NCI-H1105 (cell line): ENCODE data around the gene ILRUN.
"Not testable (repeated sequence)": the region's sequence is repeated elsewhere in the genome, so short reads cannot be mapped to it uniquely, and the experiment has no call there.

Experiments
- DNase-seq: peaks from one replicate; lab custom pipeline; 2025; lab: John Stamatoyannopoulos, UW

Gene ILRUN

DNA sequence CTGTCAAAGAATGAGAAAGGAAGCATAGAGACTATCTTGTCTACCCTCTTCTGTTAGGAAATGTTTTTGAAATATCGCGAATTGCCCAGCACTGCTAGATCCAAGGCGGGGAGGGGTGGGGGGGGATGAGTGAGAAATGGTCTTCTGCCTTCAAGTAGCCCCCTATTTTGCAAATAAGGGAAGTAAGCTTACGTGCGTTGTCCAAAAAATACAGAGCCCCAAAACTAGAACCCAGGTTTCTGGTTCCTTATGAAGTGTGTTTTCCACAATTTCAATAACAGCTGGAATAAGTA lies 923 bp upstream of the ILRUN start:
- no peak for DNase-seq

DNA sequence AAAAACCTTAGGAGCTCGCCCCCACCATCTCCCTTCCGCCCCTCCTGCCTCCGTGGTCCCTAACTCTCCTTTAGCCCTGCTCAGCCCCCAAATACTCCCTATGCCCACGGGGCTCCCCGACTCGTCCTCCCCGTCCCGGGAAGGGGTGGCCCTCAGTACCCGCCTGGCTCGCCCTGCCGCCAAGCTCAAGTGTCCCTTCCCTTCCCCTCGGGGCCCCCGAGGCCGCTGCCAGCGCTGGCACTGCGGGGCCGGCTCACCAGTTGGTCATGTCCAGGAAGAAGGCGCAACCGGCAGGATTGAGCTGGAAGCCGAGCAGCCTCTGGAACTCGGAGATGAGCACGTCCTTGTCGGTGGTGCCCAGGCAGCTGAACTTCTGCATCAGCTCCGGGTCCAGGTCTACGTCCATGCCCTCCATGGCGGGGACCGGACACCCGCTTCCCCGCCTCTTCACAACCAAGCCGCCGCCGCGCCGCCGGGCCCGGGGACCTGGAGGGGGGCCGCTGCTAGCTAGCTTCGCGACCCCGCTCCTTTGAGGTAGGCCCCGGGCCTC lies 303 bp downstream of the ILRUN start:
- no peak for DNase-seq

DNA sequence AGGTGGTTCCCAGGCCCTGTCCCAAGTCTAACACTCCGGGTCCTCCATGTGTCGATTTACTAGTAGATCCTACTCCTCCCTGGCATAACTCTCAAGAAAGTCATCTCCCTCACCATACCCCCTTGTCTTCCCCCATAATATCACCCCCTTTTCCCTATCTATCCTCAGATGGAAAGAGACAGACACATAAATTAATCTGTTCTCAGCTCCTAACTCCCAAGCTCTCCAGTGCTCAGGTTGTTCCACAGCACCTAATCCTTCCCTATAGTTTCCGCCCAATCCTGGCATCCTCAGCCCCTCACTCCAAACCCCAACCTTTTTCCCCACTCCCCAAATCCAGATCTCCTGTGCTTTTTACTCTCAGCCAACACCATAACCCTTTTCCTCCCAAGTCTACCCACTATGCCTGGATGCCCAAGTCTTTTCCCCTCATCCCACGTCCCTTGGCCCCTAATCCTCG lies 808 bp downstream of the ILRUN start:
- no peak for DNase-seq

DNA sequence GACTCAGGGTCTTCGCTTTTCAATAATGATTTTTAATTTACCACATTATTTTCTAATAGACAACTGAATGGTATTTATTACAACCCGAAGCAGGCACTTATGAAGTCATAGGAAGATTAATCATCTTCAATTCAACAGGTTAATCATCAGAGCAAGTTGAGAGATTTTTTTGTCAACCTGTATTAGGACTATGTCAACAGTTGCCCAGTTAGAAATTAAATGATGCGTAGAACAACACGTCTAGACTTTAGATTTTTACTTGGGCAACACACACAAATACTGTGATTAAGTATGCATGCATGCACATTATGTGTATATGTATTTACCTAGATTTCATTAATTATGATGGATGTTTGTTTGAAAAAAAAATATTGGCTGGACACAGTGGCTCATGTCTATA lies 4.3 kb downstream of the ILRUN start:
- DNase-seq, result no peak

DNA sequence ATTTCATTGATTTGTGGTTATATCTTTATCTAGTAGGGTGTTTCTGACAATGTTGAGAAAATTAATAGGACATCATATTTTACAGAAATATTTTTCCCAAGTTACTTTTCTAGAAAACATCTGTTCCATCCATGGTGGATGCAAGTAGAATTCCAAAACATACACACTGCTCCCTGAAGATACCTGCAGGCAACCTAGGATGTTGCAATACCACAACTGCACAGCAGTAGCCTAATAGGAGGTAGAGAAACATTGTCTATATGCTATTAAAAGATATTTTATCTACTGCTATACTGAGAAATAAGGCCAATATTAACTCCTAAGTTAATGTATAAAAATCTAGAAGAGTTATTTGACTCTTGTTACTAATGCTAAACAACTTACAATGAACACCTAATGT lies 6.8 kb downstream of the ILRUN start:
- no peak for DNase-seq

DNA sequence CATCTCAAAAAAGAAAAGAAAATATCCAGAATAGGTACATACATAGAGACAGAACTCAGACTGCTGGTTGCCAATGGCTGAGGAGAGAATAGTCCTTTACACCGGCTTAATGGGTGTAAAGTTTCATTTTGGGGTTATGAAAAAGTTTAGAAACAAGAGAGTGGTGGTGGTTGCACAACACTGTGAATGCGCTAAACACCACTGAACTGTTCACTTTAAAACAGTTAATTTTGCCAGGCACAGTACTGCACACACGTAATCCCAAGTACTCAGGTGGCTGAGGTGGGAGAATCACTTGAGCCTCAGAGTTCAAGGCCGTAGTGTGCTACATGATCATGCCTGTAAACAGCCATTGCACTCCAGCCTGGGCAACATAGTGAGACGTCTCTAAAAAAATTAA lies 7.6 kb downstream of the ILRUN start:
- no peak for DNase-seq

DNA sequence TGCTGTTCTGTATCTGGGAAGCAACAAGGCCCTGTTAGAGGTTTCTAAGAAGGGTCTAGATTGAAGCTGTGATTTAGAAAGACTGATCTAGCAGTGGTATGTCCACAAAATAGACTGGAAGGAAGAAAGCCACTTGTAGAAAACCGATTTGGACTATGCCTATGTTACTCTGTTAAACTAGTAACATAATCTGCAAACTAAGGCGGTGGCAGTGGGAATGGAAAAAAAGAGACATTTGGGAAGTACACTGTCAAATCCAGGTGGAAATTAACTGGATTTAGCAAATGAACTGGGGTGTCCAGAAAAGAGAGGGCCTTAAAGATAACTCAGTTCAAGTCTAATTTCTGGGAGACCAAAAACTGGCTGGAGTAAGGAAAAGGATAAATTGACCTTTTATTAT lies 11.6 kb downstream of the ILRUN start:
- DNase-seq, result no peak

DNA sequence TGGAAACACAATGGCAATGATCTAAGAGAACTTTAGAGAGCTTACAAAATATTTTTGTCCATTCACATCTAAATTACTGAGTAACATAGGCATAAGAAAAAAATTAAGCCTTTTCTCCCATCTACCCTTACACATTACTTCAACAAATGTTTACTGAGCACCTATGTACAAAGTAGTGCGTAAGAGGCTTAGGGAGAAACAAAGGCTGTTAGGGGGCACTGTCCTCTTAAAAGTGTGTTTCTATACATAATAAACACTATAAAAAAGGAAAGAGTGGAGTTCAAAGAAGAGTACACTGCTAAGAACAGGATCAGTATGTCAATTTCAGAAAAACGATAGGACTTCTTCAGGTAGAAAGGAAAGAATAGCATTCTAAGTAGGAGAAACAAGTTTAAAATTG lies 12.2 kb downstream of the ILRUN start:
- no peak for DNase-seq

DNA sequence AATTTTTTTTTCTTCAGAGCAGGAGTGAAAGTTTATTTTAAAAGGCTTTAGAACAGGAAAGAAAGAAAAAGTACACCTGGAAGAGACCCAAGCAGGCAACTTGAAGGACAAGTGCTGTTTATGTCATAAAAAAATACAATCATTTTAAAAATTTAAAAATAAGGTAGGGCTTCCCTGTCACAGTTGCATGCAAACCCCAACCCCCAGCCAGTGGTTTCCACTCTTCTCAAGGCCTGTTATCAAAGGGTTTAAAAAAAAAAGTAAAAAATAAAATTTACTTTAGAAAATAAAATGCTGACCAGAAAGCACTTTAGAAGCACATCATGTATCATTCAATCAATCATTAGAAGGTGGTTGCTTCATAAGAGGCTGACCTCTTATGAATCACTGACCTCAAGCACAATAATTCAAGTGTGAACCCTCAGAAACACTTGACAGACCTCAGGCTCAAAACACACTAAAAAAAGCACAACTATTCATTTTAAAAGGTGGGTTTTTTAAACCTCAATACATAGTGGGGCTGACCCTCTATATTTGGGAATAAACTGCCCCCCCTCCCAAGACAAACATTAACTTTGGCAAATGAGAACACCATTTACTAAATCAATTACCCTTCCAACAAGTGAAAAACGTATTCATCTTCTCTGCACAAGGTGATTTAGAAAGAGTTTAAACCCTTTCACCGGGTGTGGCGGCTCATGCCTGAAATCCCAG lies 15.6 kb downstream of the ILRUN start:
- DNase-seq, result no peak

DNA sequence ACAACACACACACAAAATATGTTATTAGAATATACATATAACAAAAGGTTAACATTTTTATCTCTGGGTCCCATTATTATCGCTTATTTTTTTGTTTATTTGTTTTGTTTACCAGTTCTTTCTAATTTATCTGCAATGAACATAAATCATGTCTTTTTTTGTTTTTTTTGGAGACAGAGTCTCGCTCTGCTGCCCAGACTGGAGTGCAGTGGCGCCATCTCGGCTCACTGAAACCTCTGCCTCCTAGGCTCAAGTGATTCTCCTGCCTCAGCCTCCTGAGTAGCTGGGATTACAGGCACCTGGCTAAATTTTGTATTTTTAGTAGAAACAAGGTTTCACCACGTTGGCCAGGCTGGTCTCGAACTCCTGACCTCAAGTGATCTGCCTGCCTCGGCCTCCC lies 16.3 kb downstream of the ILRUN start:
- not testable (repeated sequence) for DNase-seq

DNA sequence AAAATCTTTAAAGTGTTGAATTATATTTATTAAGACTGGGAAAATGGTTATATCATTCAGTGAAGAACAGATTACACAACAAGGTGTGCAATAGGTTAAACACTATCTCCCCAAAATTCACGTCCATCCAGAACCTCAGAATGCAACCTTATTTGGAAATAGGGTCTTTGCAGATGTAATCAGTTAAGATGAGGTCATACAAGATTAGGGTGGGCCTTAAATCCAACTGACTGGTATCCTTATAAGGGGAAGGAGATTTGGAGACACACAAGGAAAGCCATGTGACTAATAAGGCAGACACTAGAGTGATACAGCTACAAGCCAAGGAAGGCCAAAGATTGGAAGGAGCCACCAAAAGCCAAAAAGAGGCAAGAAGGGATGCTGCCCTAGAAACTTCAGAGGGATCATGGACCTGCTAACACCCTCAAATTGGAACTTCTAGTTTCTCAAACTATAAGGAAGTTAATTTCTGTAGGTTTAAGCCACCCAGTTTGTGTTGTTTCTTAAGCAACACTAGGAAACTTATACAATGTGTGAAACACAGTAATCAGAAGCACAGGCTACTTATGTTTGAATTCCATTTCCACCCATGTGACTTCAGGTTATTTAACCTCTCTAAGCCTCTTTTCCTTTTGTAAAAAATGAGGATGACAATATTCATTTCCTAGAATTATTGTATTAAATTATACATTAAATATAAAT lies 16.9 kb downstream of the ILRUN start:
- DNase-seq, result no peak

DNA sequence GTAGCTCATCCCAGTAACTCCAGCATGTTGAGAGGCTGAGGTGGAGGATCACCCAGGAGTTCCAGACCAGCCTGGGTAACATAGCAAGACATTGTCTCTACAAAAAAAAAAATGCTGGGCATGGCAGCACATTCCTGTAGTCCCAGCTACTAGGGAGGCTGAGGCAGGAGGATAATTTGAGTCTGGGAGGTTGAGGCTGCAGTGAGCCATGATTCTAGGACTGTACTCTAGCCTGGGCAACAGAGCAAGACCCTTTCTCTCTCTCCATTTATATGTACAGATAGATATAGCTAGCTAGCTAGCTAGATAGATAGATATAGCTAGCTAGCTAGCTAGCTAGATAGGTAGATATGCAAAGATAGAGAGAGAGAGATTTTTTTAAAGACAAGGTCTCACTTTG lies 20.4 kb downstream of the ILRUN start:
- no peak for DNase-seq

DNA sequence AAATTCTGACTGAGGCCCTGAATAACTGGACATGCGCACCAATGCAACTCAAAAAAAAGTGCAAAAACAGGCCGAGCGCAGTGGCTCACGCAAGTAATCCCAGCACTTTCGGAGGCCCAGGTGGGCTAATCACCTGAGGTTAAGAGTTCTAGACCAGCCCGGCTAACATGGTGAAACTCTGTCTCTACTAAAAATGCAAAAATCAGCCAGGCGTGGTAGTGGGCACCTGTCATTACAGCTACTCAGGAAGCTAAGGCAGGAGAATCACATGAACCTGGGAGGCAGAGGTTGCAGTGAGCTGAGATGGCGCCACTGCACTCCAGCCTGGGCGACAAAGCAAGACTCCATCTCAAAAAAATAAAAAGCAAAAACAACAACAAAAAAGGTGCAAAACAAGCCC lies 21.6 kb downstream of the ILRUN start:
- not testable (repeated sequence) for DNase-seq

DNA sequence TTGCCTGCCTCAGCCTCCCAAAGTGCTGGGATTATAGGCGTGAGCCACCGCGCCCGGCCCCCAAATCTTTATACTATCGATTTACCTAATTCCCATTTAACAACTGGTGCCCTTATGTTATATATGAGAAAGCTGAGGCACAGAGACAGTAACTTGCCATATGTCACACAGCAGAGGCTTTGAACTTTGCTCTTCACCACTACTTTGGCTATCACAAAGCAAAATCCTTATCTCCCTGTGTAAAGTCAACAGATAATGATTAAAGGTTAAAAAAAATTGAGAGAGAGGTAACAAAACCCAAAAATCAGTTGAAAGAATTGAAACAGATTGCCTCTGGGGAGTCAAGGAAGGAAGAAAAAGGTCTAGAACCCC lies 22.3 kb downstream of the ILRUN start:
- no peak for DNase-seq

DNA sequence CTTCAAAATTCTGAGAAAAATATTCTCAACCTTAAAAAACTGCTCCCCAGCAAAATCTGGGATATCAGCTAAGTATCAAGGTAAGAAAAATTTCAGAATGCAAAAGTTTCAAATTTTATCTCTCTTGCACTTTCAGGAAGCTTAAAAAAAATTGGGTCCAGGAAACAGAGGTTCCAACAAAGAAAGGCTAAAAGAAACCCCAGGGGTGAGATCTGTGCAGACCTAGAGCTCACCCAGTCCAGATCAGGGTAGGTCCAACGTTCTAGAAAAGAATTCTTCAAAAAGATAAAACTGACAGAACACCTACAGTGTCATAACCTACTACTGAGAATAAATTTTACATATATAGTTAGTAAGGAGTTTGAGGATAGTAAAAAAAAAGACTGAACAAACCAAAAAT lies 23.5 kb downstream of the ILRUN start:
- DNase-seq, result no peak

DNA sequence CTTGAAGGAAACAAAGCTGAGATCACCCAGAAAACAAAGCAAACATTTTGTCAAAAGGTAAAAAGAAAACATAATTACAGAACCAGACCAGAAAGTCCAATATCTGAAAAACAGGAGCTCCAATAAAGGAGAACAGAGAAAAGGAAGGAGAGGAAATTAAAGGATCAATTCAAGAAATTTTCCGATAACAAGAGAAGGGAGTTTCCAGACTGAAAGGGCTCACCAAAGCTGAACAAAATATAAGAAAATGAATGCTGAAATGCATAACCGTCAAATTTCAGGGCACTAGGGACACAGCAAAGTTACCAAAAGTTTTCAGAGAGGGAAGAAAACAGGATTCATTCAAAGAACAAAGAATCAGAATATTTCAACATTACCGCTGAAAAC lies 23.9 kb downstream of the ILRUN start:
- DNase-seq, result no peak

DNA sequence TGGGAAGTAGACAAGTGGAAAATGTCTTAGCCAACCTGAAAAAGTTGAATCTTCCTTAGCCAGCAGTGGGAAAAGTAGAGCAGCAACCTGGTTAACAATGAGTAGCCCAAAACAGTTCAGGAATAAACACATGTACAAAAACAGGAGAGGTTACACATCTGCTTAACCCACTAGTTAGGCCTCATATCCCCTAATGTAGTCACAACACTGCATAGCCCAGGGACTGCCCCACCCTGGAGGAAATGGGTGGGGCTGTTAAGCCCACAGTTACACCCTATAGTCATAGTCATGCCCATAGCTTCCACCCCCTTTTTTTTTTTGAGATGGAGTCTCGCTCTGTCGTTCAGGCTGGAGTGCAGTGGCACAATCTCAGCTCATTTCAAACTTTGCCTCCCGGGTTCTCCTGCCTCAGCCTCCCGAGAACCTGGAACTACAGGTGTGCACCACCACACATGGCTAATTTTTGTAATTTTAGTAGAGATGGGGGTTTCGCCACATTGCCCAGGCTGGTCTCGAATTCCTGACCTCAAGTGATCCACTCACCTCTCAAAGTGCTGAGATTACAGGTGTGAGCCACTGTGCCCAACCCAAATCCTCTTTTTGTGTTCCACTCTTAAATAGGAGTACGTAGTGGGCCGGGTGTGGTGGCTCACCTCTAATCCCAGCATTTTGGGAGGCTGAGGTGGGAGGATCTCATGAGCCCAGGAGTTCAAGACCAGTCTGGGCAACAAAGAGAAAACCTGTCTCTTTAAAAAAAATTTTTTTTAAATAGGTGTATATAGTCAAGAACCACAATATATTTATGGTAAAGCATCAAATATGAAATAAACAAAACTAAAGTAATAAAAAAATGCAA lies 24.5 kb downstream of the ILRUN start:
- DNase-seq, result no peak

DNA sequence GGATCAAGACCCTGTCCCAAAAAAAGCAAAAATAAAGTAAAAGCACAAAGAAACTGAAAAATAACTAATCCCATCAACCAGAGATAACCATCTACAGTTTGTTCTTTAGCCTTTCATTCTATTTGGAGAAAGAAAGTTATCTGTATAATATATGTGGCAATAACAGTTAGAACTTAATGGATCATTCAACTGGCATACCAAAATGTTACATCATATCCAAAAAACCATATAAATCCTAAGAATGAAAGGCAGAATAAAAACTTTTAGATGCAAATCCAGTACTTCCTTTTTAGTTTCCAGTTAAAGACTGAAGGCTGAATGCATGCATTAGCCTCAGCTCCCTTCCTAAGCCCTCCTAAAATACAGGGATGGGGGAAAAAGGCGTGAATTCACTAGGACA lies 25.2 kb downstream of the ILRUN start:
- DNase-seq, result no peak

DNA sequence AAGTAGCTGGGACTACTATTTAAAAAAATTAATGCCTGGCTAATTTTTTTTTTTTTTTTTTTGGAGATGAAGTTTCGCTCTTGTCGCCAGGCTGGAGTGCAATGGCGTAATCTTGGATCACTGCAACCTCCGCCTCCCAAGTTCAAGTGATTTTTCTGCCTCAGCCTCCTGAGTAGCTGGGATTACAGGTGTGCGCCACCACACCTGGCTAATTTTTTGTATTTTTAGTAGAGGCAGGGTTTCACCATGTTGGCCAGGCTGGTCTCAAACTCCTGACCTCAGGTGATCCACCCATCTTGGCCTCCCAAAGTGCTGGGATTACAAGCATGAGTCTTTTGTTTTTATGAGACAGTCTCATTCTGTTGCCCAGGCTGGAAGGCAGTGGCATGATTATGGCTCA lies 27.8 kb downstream of the ILRUN start:
- DNase-seq, result not testable (repeated sequence)

DNA sequence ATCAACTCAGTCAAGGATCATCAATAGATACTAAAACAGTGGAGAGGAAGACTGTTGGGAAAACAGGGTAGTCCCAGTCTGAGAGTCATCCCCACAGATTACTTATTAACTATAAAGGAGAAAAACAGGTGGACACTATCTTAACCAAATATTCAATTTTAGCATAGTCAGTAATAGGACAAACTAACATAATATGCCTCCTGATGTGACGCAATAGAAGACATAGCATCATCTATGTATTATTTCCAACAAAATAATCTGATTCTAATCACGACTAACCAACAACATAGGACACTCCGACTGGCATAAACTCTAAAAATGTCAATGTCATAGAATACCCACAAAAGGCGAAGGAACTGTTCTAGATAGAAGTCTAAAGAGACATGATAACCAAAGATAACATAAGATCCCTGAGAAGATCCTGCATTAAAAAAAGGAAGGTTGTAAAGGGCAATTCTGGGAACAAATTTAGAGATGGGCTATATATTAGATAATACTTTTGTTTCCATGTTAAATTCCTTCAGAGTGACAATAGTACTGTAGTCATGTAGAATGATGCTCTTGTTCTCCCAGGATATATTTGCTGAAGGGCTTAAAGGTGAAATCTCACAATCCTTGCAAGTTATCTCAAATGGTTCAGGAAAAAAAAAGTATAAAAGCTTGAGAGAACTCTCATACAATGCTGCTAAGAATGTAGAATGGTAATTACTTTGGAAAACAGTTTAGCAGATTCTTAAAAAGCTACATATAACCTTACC lies 28.9 kb downstream of the ILRUN start:
- DNase-seq, result no peak

DNA sequence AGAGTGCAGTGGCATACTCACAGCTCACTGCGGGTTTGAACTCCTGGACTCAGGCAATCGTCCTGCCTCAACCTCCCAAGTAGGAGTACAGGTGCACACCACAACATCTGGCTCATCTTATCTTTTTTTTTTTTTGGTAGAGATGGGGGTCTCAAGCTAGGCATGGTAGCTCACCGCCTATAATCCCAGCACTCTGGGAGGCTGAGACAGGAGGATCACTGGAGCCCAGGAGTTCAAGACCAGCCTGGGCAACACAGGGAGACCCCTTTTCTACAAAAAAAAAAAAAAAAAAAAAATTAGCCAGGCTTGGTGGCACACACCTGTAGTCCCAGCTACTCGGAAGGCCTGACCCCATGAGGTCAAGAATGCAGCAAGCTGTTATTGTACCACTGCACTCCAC lies 31.5 kb downstream of the ILRUN start:
- no peak for DNase-seq
